NCI-H524 treated with DMSO at 0.1 percent for 48 hours (cell line): ENCODE results near the gene FHIP1B.
"Not testable (repeated sequence)": the region's sequence is repeated elsewhere in the genome, so short reads cannot be mapped to it uniquely, and the experiment has no call there.

ENCODE experiments used
- DNase-seq: peaks from one replicate; lab custom pipeline; 2025; lab: John Stamatoyannopoulos, UW

The FHIP1B gene

DNA sequence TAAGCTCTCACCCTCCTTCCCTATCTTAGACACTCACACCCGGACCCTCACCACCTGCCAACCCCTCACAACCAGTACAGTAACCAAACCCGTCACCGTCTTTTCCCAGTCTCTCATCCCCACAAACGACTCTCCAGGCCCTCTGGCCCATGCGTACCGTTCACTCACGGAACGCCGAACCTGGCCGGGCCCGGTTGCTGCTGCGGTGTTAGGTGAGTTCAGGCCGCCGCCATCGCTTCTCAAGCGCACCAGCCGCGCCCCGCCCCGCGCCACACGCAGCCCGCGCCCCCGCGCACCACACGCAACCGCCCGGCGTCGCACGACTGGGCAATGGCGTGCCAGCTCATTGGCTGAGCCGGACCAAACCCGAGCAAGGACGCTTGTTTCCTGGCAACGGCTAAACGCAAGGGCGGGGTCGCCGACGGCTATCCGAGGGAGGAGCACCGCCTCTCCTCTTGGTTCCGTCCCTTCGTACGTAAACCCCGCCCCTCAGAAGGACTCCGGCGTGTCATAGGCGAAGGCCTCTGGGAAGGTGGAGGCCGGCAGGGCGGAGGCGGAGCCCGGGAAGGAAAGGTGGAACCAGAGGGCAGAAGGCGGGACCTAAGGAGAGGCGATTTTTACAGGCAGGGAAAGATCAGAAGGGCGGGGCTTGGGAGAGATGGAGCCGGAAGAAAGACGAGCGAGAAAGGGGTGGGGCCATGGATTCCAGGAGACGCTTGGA is at the start of gene FHIP1B:
TSS of gene FHIP1B (minus strand) at position 250 of the 721 bp plus-strand sequence. CDS start 10,120 bp downstream, outside the sequence.
- DNase-seq = peak; percentile 94

DNA sequence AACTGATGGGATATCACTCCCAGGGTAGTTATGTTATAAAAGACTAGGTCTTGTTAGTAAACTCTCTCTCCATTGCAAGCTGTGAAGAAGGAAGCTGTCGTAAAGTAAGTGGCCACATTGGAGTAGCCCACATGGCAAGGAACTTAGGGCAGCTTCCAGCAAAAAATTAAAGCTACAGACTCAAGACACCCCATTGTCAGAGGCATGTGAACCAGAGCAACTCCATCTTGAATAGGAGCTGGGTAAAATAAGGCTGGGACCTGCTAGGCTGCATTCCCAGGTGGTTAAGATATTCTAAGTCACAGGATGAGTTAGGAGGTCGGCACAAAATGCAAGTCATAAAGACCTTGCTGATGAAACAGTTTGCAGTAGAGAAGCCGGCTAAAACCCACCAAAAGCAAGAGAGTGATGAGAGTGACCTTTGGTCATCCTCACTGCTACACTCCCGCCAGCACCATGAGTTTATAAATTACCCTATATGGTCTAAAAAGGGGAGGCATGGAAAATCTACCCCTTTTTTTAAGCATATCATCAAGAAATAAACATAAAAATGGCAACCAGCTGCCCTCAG is 49.1 kb upstream of the FHIP1B start:
- no peak for DNase-seq

DNA sequence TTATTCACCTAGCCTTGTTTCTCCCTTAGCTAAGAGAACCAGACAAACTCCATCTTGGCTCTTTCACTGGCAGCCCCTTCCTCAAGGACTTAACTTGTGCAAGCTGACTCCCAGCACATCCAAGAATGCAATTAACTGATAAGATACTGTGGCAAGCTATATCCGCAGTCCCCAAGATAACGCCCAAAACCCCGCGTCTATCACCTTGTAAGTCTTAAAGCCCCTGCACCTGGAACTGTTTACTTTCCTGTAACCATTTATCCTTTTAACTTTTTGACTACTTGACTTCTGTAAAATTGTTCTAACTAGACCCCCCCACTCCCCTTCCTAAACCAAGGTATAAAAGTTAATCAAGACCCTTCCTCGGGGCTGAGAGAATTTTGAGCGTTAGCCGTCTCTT is 46.4 kb upstream of the FHIP1B start:
- DNase-seq = not testable (repeated sequence)

DNA sequence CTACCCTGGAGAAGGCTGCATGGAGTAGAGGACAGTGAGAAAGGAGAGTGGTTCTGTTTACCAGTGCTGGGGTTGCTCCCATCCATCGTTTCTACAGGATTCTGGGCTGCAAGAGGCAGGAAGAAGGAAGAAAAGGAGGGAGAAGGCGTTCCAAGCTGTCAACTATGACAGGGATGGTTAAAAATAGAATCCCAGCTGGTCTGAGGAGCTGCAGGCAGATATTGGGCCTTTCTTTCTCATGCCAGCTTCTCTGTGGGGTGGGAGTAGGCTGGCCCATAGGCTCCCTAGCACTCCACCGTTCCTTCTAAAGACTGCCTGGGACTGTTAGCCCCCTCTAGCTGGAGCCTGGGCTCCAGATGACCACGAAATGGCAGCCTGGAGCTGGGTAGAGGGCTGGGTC is 38.8 kb upstream of the FHIP1B start:
- DNase-seq = no peak

DNA sequence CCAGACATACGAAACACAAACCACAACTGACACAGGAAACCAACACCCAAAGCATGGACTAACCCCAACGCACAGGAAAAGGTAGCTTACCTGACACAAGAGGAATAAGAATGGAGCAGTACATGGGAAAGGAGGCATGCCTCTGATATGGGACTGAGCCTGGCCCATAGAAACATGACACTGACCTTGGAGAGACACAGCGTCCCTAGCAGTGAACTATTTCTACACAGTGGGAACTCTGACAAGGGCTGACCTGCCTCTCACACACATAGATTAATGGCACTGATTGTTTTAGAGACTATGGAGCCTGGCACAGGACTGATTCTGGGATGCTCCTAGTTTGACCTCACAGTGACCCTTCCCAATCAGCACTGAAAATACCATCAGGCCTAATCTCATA is 37.2 kb upstream of the FHIP1B start:
- DNase-seq = no peak

DNA sequence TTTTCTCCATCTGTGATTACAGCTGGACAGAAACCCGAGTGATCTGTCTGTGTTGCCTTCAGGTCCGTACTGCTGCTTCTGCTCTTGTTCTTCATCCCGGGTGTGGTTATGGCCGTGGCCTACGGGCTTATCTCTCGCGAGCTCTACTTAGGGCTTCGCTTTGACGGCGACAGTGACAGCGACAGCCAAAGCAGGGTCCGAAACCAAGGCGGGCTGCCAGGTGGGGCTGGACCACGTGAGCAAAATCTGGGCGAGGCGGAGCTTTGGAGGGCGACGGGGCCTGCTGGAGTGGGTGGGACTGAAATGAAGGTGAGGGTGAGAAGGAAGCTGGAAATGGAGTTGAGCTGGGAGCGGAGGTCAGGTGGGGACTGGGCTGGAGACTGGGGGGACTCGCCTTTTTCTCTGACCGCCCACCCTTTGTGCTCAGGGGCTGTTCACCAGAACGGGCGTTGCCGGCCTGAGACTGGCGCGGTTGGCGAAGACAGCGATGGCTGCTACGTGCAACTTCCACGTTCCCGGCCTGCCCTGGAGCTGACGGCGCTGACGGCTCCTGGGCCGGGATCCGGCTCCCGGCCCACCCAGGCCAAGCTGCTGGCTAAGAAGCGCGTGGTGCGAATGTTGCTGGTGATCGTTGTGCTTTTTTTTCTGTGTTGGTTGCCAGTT is 36.3 kb upstream of the FHIP1B start:
- DNase-seq = no peak

DNA sequence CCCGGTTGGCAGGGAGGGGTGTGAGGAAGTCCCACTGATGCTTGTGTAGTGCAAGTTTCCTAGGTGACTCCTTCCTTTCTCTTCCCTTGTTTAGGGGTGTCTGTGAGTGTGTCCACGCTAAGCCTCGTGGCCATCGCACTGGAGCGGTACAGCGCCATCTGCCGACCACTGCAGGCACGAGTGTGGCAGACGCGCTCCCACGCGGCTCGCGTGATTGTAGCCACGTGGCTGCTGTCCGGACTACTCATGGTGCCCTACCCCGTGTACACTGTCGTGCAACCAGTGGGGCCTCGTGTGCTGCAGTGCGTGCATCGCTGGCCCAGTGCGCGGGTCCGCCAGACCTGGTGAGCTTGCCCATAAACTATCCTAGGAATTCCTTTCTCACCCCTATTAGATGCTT is 35.6 kb upstream of the FHIP1B start:
- DNase-seq = no peak

DNA sequence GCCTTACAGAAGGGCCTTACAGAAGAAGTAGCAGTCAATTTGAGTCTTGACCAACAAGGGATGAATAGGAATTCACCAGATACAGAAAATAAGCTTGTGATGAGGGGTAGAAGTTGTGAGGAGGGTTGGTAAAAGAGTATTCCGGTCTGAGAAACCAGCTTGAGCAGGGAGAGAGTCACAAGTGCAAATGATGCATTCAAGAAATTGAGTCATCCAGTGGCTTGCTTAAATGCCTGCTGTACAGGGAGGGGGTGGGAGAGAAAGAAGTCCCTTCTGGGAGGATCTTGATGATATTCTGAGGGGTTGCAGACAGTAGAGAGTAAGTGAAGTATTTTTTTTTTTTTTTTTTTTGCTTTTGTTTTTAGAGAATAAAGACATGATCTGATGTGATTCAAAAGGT is 34.4 kb upstream of the FHIP1B start:
- no peak for DNase-seq

DNA sequence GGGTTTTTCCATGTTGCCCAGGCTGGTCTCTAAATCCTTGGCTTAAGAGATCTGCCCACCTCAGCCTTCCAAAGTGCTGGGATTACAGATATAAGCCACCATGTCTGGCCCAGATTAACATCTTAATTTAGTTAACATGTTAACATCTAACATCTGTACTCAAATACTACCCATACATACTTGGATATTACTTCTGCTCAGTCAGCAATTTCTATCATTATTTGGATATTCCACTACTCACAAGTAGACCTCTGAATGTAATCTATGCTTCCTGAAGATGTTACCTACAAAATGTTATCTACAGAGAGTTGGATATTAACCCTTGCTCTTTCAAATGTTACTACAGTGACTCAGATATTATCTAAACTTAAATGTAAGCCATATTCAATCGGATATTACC is 29.2 kb upstream of the FHIP1B start:
- no peak for DNase-seq

DNA sequence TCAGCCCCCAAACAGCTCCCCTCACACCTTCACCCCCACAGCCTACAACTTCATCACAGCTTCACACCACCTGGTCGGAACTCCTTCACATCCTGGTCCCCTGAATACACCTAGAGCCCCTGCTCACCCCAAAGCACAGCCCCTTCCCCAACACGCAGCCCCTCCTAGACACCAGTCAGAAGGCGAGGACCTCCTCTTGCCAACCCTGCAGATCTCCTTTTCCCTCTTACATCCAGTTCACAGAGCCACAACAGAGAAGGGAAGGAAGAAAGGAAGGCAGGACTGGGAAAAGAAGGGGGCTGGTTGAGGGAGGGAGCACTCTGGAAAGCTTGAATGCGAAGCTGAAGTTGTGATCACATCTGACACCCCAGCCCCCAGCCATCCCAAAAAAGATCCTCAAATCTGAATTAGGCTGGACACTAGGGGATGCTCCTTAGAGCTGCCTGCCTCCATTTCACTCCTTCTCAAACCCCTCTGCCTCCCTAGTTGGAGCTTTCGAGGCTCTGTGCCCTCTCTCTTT is 25.8 kb upstream of the FHIP1B start:
- DNase-seq = no peak

DNA sequence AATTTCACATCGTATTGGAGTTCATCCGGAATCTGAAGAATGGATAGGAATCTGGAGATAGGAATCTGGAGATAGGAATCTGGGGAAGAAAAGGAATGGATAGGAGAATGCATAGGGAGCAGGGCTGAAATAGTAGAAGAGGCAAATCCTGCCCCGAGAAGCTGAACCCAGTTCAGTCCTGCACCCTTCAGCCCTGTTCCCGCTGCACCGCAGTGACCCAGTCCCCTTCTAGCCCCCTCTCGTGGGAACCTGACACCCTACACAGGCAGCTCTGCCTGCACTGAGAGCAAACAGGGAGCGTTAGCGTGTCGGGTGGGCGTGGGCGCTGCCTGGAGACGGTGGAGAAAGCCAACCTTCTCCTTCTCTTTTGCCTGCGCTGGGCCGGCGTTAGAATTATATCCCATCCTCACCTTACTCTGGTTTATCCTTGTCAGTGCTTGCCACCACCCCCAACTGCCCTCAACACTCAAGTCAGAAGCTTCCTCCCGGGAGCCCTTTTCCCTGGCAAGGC is 24.2 kb upstream of the FHIP1B start:
- DNase-seq = peak; percentile 14

DNA sequence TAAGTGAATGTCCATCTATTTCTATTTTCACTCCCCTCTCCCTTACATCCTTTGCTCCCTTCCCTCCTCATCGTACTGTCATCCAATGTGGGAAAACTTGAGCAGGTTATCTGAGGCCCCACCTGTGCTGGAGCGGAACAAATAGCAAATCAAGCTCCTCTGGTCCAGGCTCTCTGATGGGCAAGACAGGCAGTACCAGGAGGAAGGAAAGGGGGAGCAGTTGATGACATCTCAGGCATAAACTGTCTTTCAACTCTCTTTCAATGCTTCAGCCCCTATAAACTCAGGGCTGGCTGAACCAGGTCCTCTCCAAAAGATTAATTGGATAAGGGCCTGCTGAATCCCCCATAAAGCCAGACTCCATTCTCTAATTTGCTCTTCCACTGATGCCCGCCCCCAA is 23.7 kb upstream of the FHIP1B start:
- no peak for DNase-seq

DNA sequence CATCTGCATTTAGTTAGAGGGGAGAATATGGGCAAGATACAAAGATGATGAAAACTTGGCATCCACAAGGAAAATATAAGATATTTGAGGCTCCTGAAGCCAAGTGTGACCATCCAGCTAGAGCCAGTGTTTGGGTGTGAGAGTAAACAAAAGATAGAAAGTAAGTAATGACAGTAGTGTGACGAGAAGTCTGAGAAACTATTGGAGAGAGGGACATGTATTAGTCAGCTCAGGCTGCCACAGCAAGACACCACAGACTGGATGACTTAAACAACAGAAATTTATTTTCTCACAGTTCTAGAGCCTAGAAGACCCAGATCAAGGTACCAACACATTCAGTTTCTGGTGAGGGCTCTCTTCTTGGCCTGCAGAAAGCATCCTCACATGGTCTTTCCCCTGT is 18.8 kb upstream of the FHIP1B start:
- DNase-seq = no peak

DNA sequence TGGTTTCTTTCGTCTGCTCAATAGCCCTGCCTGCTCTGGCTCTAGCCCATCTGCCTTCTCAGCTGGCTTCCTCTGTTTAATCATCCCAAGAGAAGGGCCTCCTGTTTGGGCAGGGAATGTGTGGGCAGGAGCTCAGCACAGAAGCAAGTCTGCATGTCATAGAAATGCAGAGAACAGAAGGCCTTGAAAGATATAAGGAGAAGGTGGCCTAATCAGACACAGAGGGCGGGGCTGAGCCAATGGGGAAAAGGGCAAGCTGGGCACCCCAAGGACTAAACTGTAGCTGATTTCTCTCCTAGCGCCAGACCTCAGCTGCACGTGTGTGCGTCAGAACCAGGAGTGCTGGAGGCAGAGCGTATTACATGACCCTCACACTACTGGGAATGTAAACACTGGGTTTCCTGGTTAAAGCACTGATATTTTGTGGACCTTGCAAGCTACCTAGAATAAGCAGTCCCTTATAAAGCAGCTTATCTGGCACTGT is 17.6 kb upstream of the FHIP1B start:
- DNase-seq = no peak

DNA sequence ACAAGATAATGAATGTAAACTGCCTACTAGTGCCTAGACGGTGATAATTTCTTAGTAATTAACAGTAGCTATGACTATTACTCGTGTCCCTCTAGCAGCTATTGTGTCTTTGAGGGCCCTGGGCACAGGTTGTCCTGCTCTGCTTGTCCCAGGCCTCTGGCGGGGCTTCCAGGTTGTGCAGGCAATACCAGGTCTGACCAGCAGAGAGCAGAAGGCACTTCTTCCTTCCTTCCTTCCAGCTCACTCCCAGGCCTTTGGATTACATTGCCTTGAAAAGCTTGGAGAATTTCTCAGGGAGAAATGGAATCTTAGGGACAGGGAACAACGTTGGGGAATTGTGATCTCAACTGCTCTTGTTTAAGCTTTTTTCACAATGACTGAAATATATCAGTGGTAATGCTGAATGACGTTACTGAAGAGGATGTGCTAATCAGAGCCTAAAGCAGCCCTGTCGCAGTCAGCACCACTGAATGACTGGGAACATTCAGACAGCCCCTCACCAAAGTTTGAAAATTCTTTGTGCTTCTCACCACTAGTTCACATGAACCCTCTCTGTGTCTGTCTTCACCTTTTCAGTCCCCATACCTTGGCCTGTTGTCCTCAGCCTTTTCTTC is 16.8 kb upstream of the FHIP1B start:
- no peak for DNase-seq

DNA sequence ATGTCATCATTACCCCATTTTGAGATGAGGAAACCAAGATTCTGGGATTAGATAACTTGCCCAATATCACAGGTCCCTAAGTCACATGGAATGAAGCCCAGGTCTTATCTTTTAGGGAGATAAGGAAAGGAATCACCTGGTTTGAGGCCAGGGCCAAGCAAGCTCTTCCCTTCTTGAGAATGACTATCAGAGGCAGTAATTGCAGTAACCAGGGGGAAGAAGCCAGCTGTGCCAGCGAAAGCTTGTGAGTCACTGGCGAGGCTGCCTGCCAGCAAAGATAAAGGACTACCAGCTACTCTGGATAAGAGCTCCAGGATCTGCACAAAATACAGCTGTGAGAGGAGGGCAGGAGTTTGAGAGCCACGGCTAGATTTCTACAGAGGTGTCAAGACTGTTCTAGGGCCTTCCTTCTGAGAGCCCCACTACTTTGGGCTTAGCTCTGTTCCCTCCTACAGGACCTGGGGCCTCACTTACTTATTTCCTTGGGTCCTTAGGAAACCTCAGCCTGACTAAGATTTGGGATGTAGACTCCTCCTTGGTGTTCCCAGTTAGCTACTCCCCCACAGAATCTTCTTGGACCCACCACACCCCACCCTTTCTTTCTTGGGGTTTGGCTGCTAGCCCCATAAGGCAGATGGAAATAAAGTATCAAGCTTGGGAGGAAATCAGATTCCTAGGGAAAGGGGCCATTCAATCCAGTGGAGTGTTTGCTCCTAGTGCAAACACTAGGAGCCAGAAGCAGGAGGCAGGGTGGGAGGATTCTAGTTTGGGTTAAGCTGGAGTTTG is 15.5 kb upstream of the FHIP1B start:
- DNase-seq = no peak

DNA sequence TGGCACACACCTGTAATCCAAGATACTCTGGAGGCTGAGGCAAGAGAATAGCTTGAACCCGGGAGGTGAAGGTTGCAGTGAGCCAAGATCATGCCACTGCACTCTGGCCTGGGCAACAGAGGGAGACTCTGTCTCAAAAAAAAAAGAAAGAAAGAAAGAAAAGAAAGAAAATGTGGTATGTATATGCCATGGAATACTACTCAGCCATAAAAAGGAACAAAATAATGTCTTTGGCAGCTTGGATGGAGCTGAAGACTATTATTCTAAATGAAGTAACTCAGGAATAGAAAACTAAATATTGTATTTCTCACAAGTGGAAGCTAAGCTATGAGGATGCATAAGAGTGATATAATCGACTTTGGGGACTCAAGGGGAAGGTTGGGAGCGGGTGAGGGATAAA is 14.5 kb upstream of the FHIP1B start:
- not testable (repeated sequence) for DNase-seq

DNA sequence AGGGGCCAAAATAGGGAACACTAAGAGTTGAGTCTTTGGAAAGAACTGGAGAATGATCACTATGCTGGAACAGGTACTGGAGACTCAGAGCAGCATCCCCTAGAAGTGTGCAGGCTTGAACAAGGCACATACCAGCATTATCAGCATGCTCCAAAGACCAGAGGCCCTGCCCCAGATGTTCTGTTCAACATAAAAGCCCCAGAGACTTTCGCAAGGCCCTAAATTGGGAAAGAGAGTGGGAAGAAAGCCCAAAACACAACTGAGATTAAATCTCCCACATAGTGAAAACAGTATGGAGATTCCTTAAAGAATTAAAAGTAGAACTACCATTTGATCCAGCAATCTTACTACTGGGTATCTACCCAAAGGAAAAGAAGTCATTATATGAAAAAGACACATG is 13.8 kb upstream of the FHIP1B start:
- no peak for DNase-seq

DNA sequence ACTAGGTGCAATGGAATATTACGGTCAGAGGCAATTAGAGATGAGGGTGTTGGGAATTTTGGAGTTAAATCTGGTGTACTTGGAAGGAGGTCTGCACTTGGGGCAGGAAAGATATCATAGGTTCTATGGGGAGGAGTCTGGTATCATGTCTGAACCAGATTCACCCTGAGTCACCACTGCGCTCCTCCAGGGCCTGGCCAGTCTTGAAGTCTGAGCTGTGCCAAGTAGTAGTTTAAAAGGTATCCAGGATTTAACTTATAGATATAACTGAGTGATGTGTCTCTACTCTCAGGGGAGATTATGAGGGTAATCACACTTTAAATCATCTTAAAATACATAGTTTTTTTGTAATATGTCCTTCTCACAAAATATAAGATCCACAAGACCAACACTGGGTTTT is 11.1 kb upstream of the FHIP1B start:
- no peak for DNase-seq

DNA sequence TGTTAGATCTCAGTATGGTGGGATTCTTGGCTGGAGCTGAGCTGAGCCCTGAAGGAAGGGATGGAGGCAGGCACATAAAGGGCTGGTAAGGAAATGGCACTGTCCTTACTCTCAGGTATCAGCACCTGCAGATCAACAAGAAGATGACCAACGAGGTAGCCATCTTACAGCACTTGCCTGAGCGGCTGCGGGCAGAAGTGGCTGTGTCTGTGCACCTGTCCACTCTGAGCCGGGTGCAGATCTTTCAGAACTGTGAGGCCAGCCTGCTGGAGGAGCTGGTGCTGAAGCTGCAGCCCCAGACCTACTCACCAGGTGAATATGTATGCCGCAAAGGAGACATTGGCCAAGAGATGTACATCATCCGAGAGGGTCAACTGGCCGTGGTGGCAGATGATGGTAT is 6.9 kb upstream of the FHIP1B start:
- no peak for DNase-seq

DNA sequence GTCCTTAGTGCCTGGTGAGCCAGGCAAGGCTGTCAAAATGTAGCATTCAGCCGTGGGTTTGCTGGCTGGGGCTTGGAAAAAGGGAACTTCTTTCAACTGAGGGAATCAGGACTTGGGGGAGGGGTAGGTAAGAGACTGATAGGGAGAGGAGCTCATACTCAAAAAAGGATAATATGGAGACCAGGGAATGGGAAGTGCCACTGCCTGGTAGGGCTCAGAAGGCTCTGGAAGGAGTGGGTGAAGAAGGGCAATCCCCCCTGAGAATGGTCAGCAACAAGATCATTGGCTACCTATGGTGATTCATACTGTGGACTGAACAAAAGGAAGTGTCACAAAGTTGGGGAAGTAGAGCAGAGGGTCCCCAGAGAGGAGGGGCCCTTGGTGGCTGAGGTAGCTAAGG is 6.3 kb upstream of the FHIP1B start:
- DNase-seq = no peak

DNA sequence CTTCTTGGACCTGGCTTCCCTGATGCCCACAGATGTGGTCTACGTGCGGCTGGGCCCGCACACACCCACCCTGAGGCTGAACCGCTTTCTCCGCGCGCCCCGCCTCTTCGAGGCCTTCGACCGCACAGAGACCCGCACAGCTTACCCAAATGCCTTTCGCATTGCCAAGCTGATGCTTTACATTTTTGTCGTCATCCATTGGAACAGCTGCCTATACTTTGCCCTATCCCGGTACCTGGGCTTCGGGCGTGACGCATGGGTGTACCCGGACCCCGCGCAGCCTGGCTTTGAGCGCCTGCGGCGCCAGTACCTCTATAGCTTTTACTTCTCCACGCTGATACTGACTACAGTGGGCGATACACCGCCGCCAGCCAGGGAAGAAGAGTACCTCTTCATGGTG is 5.7 kb upstream of the FHIP1B start:
- DNase-seq = no peak
